Mammary epithelial cell (primary cell): ENCODE results near the gene SMTN.

ENCODE experiments used
- CTCF ChIP-seq, 2 donors: IDR thresholded peaks in 1 of 2; conservative IDR thresholded peaks in 1 of 2; 2 replicates each; pipeline ENCODE4 v1.5.1; 2011 to 2012; ENCODE audit warnings: inconsistent platforms in 2 of 2, low read length in 2 of 2, mild to moderate bottlenecking in 2 of 2, control low read depth in 1 of 2, low read depth in 1 of 2; ENCODE audit not compliant: insufficient read depth in 1 of 2; ENCODE audit errors: extremely low read depth in 1 of 2
- EZH2 ChIP-seq: IDR thresholded peaks from 2 replicates; pipeline ENCODE4 v1.6.1; 2012; ENCODE audit warnings: low read length, inconsistent platforms, borderline replicate concordance

DNA sequence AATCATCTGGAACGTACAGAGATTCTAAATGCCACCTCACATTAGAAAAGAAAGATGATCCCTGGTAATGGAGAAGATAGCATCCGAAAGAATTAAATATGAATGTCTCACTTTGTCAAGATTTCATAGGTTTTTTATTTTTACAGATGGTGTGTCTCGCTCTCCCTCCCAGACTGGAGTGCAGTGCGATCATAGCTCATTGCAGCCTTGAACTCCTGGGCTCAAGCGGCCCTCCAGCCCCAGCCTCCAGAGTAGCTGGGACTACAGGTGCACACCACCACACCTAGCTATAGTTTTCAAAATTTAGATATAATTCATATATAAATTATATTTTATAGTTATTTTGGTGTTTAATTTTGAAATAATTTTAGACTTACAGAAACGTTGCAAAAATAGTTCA is 16.7 kb upstream of the SMTN start:
- no peak for TF ChIP-seq CTCF (conservative IDR thresholded peaks at IDR 0.05 in 1 of 2, IDR thresholded peaks at IDR 0.05 in 1 of 2; ENCODE audit: extremely low read depth in 1 of 2, insufficient read depth in 1 of 2, low read depth in 1 of 2, low read length in 2 of 2)
- TF ChIP-seq EZH2 = no peak
